SU-DHL-6 (cell line): ENCODE data around the gene ZFP36L2.
A peak's percentile ranks its signal among the peaks of the same experiment; 100 is the strongest.

ENCODE experiments used
- H2AFZ ChIP-seq: fragments of 200-600 bp; sonication (generic); 2 replicates; pipeline ENCODE4 v1.6.1; 2014; ENCODE audit warnings: low read depth, mild to moderate bottlenecking, moderate library complexity, mixed read lengths, antibody characterized with exemption, low read length; ENCODE audit not compliant: severe bottlenecking
- H3F3A ChIP-seq: fragments of 200-600 bp; shearing (Covaris generic); 2 replicates; pipeline ENCODE4 v1.6.0; 2016; ENCODE audit warnings: antibody characterized with exemption, mild to moderate bottlenecking; ENCODE audit not compliant: insufficient read depth
- H3K27ac ChIP-seq: fragments of 200-600 bp; sonication (generic); 2 replicates; pipeline ENCODE4 v1.5.1; 2016; ENCODE audit warnings: low read depth, mild to moderate bottlenecking, low read length, moderate library complexity, mixed read lengths
- H3K27me3 ChIP-seq: fragments of 200-600 bp; sonication (generic), shearing (Covaris generic); 2 replicates; pipeline ENCODE4 v1.6.0; 2014; ENCODE audit warnings: mild to moderate bottlenecking, low read length
- H3K36me3 ChIP-seq: fragments of 200-600 bp; sonication (generic); 2 replicates; pipeline ENCODE4 v1.6.1; 2014; ENCODE audit warnings: mild to moderate bottlenecking, low read length, mixed read lengths
- H3K4me2 ChIP-seq: fragments of 300-600, 200-600 bp; shearing (Covaris generic), sonication (generic); 2 replicates; pipeline ENCODE4 v1.6.0; 2014; ENCODE audit warnings: low read length, low read depth, mild to moderate bottlenecking; ENCODE audit not compliant: poor library complexity, severe bottlenecking
- H3K4me3 ChIP-seq: fragments of 200-600 bp; sonication (generic); 2 replicates; pipeline ENCODE4 v1.5.1; 2014; ENCODE audit warnings: antibody characterized with exemption, low read length, mild to moderate bottlenecking, mixed read lengths; ENCODE audit not compliant: insufficient read depth, poor library complexity, severe bottlenecking
- H3K79me2 ChIP-seq: fragments of 200-600 bp; sonication (generic); 2 replicates; pipeline ENCODE4 v1.6.1; 2014; ENCODE audit warnings: mild to moderate bottlenecking, low read length, moderate library complexity; ENCODE audit not compliant: insufficient read depth
- H3K9ac ChIP-seq: fragments of 200-600 bp; sonication (generic); 2 replicates; pipeline ENCODE4 v1.7.0; 2014; ENCODE audit warnings: mild to moderate bottlenecking, low read length
- H3K9me2 ChIP-seq: fragments of 200-600 bp; sonication (generic); replicated peaks from 2 replicates; pipeline ENCODE4 v1.6.1; 2014; ENCODE audit warnings: low read length; ENCODE audit not compliant: insufficient read depth
- H3K9me3 ChIP-seq: fragments of 200-600 bp; sonication (generic); 2 replicates; pipeline ENCODE4 v1.6.1; 2014; ENCODE audit warnings: low read length, mixed read lengths; ENCODE audit not compliant: insufficient read depth
- H4K20me1 ChIP-seq: fragments of 200-600 bp; sonication (generic); 2 replicates; pipeline ENCODE4 v1.6.1; 2014; ENCODE audit warnings: low read depth, mild to moderate bottlenecking, antibody characterized with exemption, low read length, moderate library complexity, mixed read lengths
- EZH2phosphoT487 ChIP-seq: fragments of 200-600 bp; sonication (generic), shearing (Covaris generic); conservative IDR thresholded peaks from 2 replicates; pipeline ENCODE4 v1.6.1; 2018; ENCODE audit warnings: mild to moderate bottlenecking, antibody characterized with exemption, low read length, moderate library complexity, mixed read lengths
- TF ChIP-seq, protein P1 (sequence below): fragments of 200-600 bp; sonication (generic); IDR thresholded peaks from one replicate; pipeline ENCODE4 v1.5.1; 2017; ENCODE audit warnings: antibody characterized with exemption, mild to moderate bottlenecking, low read length, moderate library complexity; ENCODE audit not compliant: insufficient read depth, poor library complexity, severe bottlenecking

The ZFP36L2 gene

DNA sequence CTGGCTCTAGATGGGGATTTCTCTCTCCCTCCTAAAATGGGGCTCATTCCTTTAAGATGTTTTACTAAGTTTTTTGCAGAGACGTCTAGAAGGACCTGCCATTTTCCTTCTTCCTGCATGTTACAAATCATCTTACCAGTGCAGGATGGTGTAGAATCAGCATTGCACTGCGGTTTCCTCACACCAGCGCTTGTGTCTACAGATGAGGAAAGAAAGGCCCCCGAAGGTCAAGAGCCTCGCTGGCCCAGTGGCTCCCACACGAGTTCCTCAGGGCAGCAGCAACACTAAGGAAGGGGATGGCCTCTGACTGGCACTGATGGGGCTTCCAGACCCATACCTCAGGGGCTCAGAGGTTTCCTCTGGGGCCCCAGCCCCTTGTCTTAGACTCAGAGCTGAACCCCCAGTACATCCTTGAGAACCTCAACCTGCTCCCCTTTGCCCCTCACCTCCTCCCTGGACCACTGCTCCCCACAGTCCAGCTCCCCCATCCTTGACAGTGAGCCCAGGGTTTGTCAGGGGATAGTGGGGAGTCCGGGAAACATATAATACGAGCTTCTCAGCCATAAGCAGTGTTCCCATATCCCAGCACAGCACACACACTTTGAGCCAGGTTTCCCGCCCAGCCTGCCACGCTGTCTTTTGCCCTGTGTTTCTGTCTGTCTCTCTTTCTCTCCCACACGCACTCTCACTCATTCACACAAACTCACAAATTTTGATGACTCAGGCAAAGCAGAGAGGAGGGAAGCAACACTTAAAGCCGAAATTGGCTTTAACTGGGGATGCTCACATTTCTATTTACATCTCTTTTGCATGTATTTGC, 29.4 kb downstream of the ZFP36L2 start:
- no peak overlapping the region for H3K9ac ChIP-seq
- TF ChIP-seq EZH2phosphoT487 = no peak
- TF ChIP-seq, protein P1, sequence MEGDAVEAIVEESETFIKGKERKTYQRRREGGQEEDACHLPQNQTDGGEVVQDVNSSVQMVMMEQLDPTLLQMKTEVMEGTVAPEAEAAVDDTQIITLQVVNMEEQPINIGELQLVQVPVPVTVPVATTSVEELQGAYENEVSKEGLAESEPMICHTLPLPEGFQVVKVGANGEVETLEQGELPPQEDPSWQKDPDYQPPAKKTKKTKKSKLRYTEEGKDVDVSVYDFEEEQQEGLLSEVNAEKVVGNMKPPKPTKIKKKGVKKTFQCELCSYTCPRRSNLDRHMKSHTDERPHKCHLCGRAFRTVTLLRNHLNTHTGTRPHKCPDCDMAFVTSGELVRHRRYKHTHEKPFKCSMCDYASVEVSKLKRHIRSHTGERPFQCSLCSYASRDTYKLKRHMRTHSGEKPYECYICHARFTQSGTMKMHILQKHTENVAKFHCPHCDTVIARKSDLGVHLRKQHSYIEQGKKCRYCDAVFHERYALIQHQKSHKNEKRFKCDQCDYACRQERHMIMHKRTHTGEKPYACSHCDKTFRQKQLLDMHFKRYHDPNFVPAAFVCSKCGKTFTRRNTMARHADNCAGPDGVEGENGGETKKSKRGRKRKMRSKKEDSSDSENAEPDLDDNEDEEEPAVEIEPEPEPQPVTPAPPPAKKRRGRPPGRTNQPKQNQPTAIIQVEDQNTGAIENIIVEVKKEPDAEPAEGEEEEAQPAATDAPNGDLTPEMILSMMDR = no peak
- H3F3A ChIP-seq = 0 out of 2 replicates have a peak, but pooled peaks cover 5% of the 10 kb centered on the region
- H3K27ac ChIP-seq = no peak overlapping the region
- no peaks in the 10 kb centered on the region for H4K20me1 ChIP-seq
- H2AFZ ChIP-seq = no peak overlapping the region
- H3K9me2 ChIP-seq = no peaks in the 10 kb centered on the region
- H3K79me2 ChIP-seq = no peaks in the 10 kb centered on the region
- no peaks in the 10 kb centered on the region for H3K27me3 ChIP-seq
- no peak overlapping the region for H3K4me2 ChIP-seq
- no peak overlapping the region for H3K4me3 ChIP-seq
- H3K9me3 ChIP-seq = no peaks in the 10 kb centered on the region
- H3K36me3 ChIP-seq = no peaks in the 10 kb centered on the region

DNA sequence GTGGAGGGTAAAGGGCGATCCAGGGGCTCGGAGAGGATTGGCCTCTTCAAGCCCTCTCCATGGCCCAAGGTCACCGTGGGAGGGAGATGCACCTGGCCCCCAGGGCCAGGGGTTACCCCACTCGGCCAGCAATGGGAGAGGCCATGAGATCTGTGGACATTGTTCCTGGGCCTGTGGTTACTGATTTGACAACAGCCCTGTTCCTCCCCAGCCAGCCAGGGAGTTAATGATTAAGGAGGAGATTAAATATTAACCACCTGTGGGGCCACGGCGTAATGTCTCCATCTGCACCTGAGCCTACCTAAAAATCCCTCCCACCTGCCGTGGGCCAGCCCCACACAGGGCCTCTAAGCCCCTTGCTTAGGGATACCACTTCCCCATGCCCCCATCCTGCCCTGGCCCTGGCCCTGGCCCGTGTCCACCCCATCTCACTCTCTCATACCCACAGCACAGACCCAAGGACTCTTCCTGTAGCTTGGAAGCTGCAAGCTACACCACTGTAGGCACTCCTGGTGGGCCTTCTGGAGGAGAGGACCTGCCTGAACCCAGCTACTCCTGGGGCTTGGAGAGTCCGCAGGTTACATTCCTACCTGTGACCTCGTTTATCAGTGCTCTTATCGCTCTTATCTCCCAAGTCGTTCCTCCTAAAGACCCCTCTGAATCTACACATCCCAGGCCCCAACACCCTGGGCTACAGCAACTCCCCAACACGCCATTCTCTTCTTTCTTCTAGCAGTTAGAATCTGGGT, 32.1 kb downstream of the ZFP36L2 start:
- no peaks in the 10 kb centered on the region for H3K79me2 ChIP-seq
- H3K27ac ChIP-seq = peak overlapping the region; percentile 78
- no peaks in the 10 kb centered on the region for H3K9me3 ChIP-seq
- H3F3A ChIP-seq = 0 out of 2 replicates have a peak, but pooled peaks cover 5% of the 10 kb centered on the region
- no peak overlapping the region for H3K4me3 ChIP-seq
- H4K20me1 ChIP-seq = no peaks in the 10 kb centered on the region
- H3K9ac ChIP-seq = no peak overlapping the region; the same call in 1 of the 2 replicates
- no peaks in the 10 kb centered on the region for H3K27me3 ChIP-seq
- no peaks in the 10 kb centered on the region for H3K36me3 ChIP-seq
- peak overlapping the region; percentile 55 for H2AFZ ChIP-seq
- TF ChIP-seq, protein P1 = no peak
- no peak for TF ChIP-seq EZH2phosphoT487
- H3K4me2 ChIP-seq = peak overlapping the region; percentile 40
- no peaks in the 10 kb centered on the region for H3K9me2 ChIP-seq

DNA sequence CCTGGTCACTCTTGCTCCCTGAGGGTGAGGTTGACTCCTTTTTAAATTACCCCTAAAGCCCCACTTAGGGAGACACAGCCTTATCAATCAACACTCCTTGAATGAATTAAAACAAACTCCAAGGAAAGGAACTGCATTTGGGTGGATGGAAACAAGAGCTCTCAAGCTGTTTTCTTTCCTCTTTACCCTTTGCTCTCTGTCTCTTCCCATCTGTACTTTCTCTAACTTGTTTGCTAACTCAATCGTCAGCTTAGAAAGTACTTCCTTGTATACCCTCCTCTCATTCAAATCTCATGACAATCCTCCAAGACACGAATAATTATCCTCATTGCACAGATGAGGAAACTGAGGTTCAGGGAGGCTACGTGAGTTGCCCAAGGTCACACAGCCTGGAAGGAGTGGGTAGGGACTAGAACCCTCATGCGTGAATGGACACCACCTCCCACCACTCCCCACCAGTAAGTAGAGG, 32.7 kb downstream of the ZFP36L2 start:
- H3K9ac ChIP-seq = no peak overlapping the region
- H3F3A ChIP-seq = 0 out of 2 replicates have a peak, but pooled peaks cover 5% of the 10 kb centered on the region
- H3K9me2 ChIP-seq = no peaks in the 10 kb centered on the region
- no peak overlapping the region for H2AFZ ChIP-seq
- no peak overlapping the region for H3K4me3 ChIP-seq
- H3K27me3 ChIP-seq = no peaks in the 10 kb centered on the region
- H3K9me3 ChIP-seq = no peaks in the 10 kb centered on the region
- no peaks in the 10 kb centered on the region for H3K79me2 ChIP-seq
- no peaks in the 10 kb centered on the region for H4K20me1 ChIP-seq
- no peak overlapping the region for H3K4me2 ChIP-seq
- no peak overlapping the region for H3K27ac ChIP-seq
- TF ChIP-seq, protein P1 = no peak
- no peak for TF ChIP-seq EZH2phosphoT487
- no peaks in the 10 kb centered on the region for H3K36me3 ChIP-seq
